GM18861 (cell line): ENCODE data around the gene FOXN1.

Experiments used
- ATAC-seq: cut with Tn5 transposase; IDR thresholded peaks from one replicate; pipeline ENCODE4 v1.9.1; 2021; ENCODE audit not compliant: unreplicated experiment

Gene FOXN1

GRCh38 chr17:28544402-28545140 lies 38.4 kb downstream of the FOXN1 start:
- ATAC-seq, result no peak

- ATAC-seq, result no peak
Measured at GRCh38 chr17:28545141-28545503, 39.0 kb downstream of the FOXN1 start.

GRCh38 chr17:28545787-28546415 lies 39.8 kb downstream of the FOXN1 start:
- ATAC-seq, result no peak

GRCh38 chr17:28547096-28547622 lies 41.0 kb downstream of the FOXN1 start:
- ATAC-seq, result no peak

- ATAC-seq, result peak; percentile 30
Measured at GRCh38 chr17:28547623-28548416, 41.7 kb downstream of the FOXN1 start.

GRCh38 chr17:28548417-28549130 lies 42.4 kb downstream of the FOXN1 start:
- no peak for ATAC-seq

- peak; percentile 42 for ATAC-seq
Measured at GRCh38 chr17:28549236-28550132, 43.3 kb downstream of the FOXN1 start.

- ATAC-seq, result no peak
Measured at GRCh38 chr17:28550858-28551257, 44.7 kb downstream of the FOXN1 start.

- ATAC-seq, result no peak
Measured at GRCh38 chr17:28551421-28552175, 45.5 kb downstream of the FOXN1 start.

- no peak for ATAC-seq
Measured at GRCh38 chr17:28552176-28552999, 46.2 kb downstream of the FOXN1 start, which contains the start of gene UNC119. UNC119 (minus strand) TSS chr17:28552624; CDS start chr17:28552557, 67 bp downstream.

GRCh38 chr17:28553000-28553505 lies 46.9 kb downstream of the FOXN1 start:
- no peak for ATAC-seq

- no peak for ATAC-seq
Measured at GRCh38 chr17:28554565-28554964, 48.4 kb downstream of the FOXN1 start.

- no peak for ATAC-seq
Measured at GRCh38 chr17:28555022-28555421, 48.9 kb downstream of the FOXN1 start.

GRCh38 chr17:28563475-28563874 lies 57.3 kb downstream of the FOXN1 start:
- no peak for ATAC-seq

- peak; percentile 32 for ATAC-seq
Measured at GRCh38 chr17:28567604-28568003, 61.5 kb downstream of the FOXN1 start.

- ATAC-seq, result no peak
Measured at GRCh38 chr17:28569446-28569845, 63.3 kb downstream of the FOXN1 start.

GRCh38 chr17:28570716-28571360 lies 64.7 kb downstream of the FOXN1 start:
- ATAC-seq, result no peak
